PFSK-1 (cell line): ENCODE results near the gene SLC9A4.

Source experiments
- FOXP2 ChIP-seq: optimal IDR thresholded peaks from 2 replicates; pipeline ENCODE3; 2011; ENCODE audit warnings: borderline replicate concordance, control low read depth, inconsistent platforms; ENCODE audit not compliant: insufficient read depth; ENCODE audit errors: extremely low read length, extremely low read depth
- POLR2AphosphoS5 ChIP-seq: IDR thresholded peaks from 2 replicates; pipeline ENCODE4 v1.6.1; 2012; ENCODE audit warnings: low read depth, mild to moderate bottlenecking, control low read depth, low read length, moderate library complexity
- SIN3A ChIP-seq: IDR thresholded peaks from 2 replicates; pipeline ENCODE4 v1.6.1; 2012; ENCODE audit warnings: mild to moderate bottlenecking, low read length, moderate library complexity, borderline replicate concordance; ENCODE audit not compliant: insufficient read depth
- TAF1 ChIP-seq: IDR thresholded peaks from 2 replicates; pipeline ENCODE4 v1.6.1; 2012; ENCODE audit warnings: low read length, control low read depth, borderline replicate concordance; ENCODE audit not compliant: insufficient read depth
- TF ChIP-seq, protein P1 (sequence below), 2 experiments: IDR thresholded peaks; 2 replicates each; pipeline versions ENCODE4 v1.6.1 to v1.8.0; 2011 to 2012; ENCODE audit warnings: low read depth in 2 of 2, low read length in 2 of 2, control low read depth in 1 of 2, inconsistent platforms in 1 of 2, mild to moderate bottlenecking in 1 of 2, moderate library complexity in 1 of 2; ENCODE audit not compliant: insufficient read depth in 1 of 2

DNA sequence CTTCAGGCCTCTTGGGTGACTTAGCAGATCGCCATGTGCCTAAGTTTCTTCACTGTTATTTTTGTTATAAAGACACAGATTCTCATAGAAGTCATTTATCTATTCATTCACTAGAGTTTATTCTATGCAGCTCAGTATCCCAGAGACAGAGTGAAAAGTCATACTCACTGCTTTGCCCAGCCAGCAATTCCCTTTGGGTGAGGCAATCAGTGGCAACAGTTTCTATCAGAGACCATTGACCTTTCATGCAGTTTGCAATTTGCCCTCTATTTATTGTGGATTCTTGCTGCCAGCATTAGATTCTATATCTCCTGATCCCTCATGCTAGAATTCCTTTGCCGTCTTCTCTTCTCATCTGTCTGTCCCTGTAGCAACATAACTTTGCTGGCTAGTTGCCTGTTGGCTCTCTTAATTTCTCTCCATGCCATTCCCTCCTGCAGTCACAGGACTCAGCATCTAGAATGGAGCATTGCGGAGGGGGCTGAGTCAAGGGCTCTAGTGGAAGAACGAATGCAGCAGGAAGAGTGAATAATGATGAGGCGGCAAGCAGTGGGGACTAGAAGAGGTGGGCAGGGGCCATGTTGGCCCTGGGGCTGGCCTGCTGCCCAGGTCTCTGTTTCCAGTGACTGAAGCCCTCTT, 12.2 kb downstream of the SLC9A4 start:
- TF ChIP-seq POLR2AphosphoS5 (no peak), TAF1 (no peak), SIN3A (no peak), FOXP2 (no peak)
- TF ChIP-seq, protein P1, sequence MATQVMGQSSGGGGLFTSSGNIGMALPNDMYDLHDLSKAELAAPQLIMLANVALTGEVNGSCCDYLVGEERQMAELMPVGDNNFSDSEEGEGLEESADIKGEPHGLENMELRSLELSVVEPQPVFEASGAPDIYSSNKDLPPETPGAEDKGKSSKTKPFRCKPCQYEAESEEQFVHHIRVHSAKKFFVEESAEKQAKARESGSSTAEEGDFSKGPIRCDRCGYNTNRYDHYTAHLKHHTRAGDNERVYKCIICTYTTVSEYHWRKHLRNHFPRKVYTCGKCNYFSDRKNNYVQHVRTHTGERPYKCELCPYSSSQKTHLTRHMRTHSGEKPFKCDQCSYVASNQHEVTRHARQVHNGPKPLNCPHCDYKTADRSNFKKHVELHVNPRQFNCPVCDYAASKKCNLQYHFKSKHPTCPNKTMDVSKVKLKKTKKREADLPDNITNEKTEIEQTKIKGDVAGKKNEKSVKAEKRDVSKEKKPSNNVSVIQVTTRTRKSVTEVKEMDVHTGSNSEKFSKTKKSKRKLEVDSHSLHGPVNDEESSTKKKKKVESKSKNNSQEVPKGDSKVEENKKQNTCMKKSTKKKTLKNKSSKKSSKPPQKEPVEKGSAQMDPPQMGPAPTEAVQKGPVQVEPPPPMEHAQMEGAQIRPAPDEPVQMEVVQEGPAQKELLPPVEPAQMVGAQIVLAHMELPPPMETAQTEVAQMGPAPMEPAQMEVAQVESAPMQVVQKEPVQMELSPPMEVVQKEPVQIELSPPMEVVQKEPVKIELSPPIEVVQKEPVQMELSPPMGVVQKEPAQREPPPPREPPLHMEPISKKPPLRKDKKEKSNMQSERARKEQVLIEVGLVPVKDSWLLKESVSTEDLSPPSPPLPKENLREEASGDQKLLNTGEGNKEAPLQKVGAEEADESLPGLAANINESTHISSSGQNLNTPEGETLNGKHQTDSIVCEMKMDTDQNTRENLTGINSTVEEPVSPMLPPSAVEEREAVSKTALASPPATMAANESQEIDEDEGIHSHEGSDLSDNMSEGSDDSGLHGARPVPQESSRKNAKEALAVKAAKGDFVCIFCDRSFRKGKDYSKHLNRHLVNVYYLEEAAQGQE (IDR thresholded peaks at IDR 0.05; ENCODE audit: insufficient read depth in 1 of 2, low read depth in 2 of 2, low read length in 2 of 2): no peak
